H9 (cell line): ENCODE results near the gene SH3GL3. TPM values are rescaled to one million over a fixed set of nuclear protein-coding genes. Genes with fewer than 3 reads are reported as not detected.

Source experiments
- DNase-seq: peaks from one replicate; pipeline ENCODE4 v3.0.0-alpha.2; 2017
- H2AFZ ChIP-seq: one replicate; pipeline ENCODE4 v1.6.1; 2013; ENCODE audit warnings: mild to moderate bottlenecking, low read length, control low read depth, moderate library complexity
- H2AK5ac ChIP-seq: 2 replicates; pipeline ENCODE4 v1.6.1; 2013; ENCODE audit warnings: low read length, control low read depth, mixed read lengths; ENCODE audit not compliant: insufficient read length
- H2BK120ac ChIP-seq: one replicate; pipeline ENCODE4 v1.6.1; 2013; ENCODE audit warnings: low read depth, mild to moderate bottlenecking, low read length, control low read depth, inconsistent platforms; ENCODE audit not compliant: poor library complexity, severe bottlenecking
- H2BK12ac ChIP-seq: 2 replicates; pipeline ENCODE4 v1.6.1; 2013; ENCODE audit warnings: low read length, control low read depth, mixed read lengths, low read depth; ENCODE audit not compliant: insufficient read length
- H2BK15ac ChIP-seq: 2 replicates; pipeline ENCODE4 v1.6.1; 2013; ENCODE audit warnings: low read depth, low read length, control low read depth
- H2BK20ac ChIP-seq: one replicate; pipeline ENCODE4 v1.6.1; 2013; ENCODE audit warnings: low read depth, mild to moderate bottlenecking, low read length, control low read depth, inconsistent platforms; ENCODE audit not compliant: poor library complexity, severe bottlenecking
- H2BK5ac ChIP-seq: 2 replicates; pipeline ENCODE4 v1.6.1; 2013; ENCODE audit warnings: low read length, control low read depth, mixed read lengths; ENCODE audit not compliant: insufficient read length
- H3K14ac ChIP-seq: 2 replicates; pipeline ENCODE4 v1.6.1; 2013; ENCODE audit warnings: low read length, control low read depth; ENCODE audit not compliant: insufficient read depth
- H3K18ac ChIP-seq: 2 replicates; pipeline ENCODE4 v1.6.1; 2013; ENCODE audit warnings: low read depth, mild to moderate bottlenecking, mixed read lengths, low read length, control low read depth; ENCODE audit not compliant: insufficient read length
- H3K23ac ChIP-seq: 2 replicates; pipeline ENCODE4 v1.6.1; 2013; ENCODE audit warnings: low read length, control low read depth, mixed read lengths, low read depth; ENCODE audit not compliant: insufficient read length
- H3K23me2 ChIP-seq: 2 replicates; pipeline ENCODE4 v1.6.1; 2013; ENCODE audit warnings: low read depth, mild to moderate bottlenecking, mixed read lengths, low read length, control low read depth; ENCODE audit not compliant: insufficient read length, poor library complexity, severe bottlenecking
- H3K27ac ChIP-seq: 2 replicates; pipeline ENCODE4 v1.5.1; 2013; ENCODE audit warnings: low read length, control low read depth, mixed read lengths, low read depth; ENCODE audit not compliant: insufficient read length
- H3K27me3 ChIP-seq: 2 replicates; pipeline ENCODE4 v1.6.1; 2013; ENCODE audit warnings: low read length, control low read depth, inconsistent platforms; ENCODE audit not compliant: insufficient read depth
- H3K4ac ChIP-seq: 2 replicates; pipeline ENCODE4 v1.6.1; 2013; ENCODE audit warnings: low read depth, mild to moderate bottlenecking, control low read depth, inconsistent platforms, low read length, moderate library complexity
- H3K4me1 ChIP-seq: 2 replicates; pipeline ENCODE4 v1.6.1; 2013; ENCODE audit warnings: low read length, control low read depth, inconsistent platforms; ENCODE audit not compliant: insufficient read depth
- H3K4me2 ChIP-seq: 2 replicates; pipeline ENCODE4 v1.6.1; 2013; ENCODE audit warnings: low read length, control low read depth, mixed read lengths; ENCODE audit not compliant: insufficient read length, insufficient read depth
- H3K56ac ChIP-seq: 2 replicates; pipeline ENCODE4 v1.6.1; 2013; ENCODE audit warnings: low read depth, mild to moderate bottlenecking, mixed read lengths, low read length, control low read depth; ENCODE audit not compliant: insufficient read length
- H3K79me1 ChIP-seq: 2 replicates; pipeline ENCODE4 v1.6.1; 2013; ENCODE audit warnings: low read depth, mild to moderate bottlenecking, moderate library complexity, low read length, control low read depth, inconsistent platforms; ENCODE audit not compliant: insufficient read depth, poor library complexity, severe bottlenecking
- H3K79me2 ChIP-seq: 2 replicates; pipeline ENCODE4 v1.6.1; 2013; ENCODE audit warnings: low read length, control low read depth, inconsistent platforms; ENCODE audit not compliant: insufficient read depth
- H3K9ac ChIP-seq: 2 replicates; pipeline ENCODE4 v1.6.1; 2013; ENCODE audit warnings: low read length, control low read depth, mixed read lengths; ENCODE audit not compliant: insufficient read length; ENCODE audit errors: extremely low read depth
- H3K9me3 ChIP-seq: one replicate; pipeline ENCODE4 v1.6.1; 2013; ENCODE audit warnings: low read depth, low read length, inconsistent platforms; ENCODE audit not compliant: control insufficient read depth
- H3T11ph ChIP-seq: one replicate; pipeline ENCODE4 v1.6.1; 2013; ENCODE audit warnings: mild to moderate bottlenecking, low read length, control low read depth, inconsistent platforms
- H4K20me1 ChIP-seq: one replicate; pipeline ENCODE4 v1.6.1; 2013; ENCODE audit not compliant: control insufficient read depth, insufficient read length, insufficient read depth
- H4K5ac ChIP-seq: 2 replicates; pipeline ENCODE4 v1.6.1; 2013; ENCODE audit warnings: low read depth, mild to moderate bottlenecking, mixed read lengths, low read length, control low read depth; ENCODE audit not compliant: insufficient read length
- H4K8ac ChIP-seq: replicated peaks from 2 replicates; pipeline ENCODE4 v1.6.1; 2013; ENCODE audit warnings: low read length, control low read depth, mixed read lengths, low read depth; ENCODE audit not compliant: insufficient read length
- H4K91ac ChIP-seq: 2 replicates; pipeline ENCODE4 v1.6.1; 2013; ENCODE audit warnings: low read depth, mild to moderate bottlenecking, moderate library complexity, mixed read lengths, low read length, control low read depth; ENCODE audit not compliant: insufficient read length
- H3K27ac Mint-ChIP-seq, 3 experiments: 2 replicates in 2 of 3; 3 replicates in 1 of 3; pipeline ENCODE4 v1.8.0; 2020 to 2021; ENCODE audit warnings: mixed read lengths in 3 of 3, mild to moderate bottlenecking in 1 of 3, moderate library complexity in 1 of 3
- H3K27me3 Mint-ChIP-seq: 2 replicates; pipeline ENCODE4 v1.8.0; 2021; ENCODE audit warnings: low read depth, mild to moderate bottlenecking, moderate library complexity, mixed read lengths
- H3K36me3 Mint-ChIP-seq, 3 experiments: 2 replicates in 2 of 3; 3 replicates in 1 of 3; pipeline ENCODE4 v1.8.0; 2020 to 2021; ENCODE audit warnings: low read depth in 3 of 3, mixed read lengths in 3 of 3; ENCODE audit not compliant: insufficient read depth in 1 of 3
- H3K4me1 Mint-ChIP-seq, 2 experiments: 2 replicates each; pipeline ENCODE4 v1.8.0; 2020; ENCODE audit warnings: mixed read lengths in 2 of 2
- H3K4me3 Mint-ChIP-seq, 2 experiments: 2 replicates in 1 of 2; 3 replicates in 1 of 2; pipeline ENCODE4 v1.8.0; 2020 to 2021; ENCODE audit warnings: mild to moderate bottlenecking in 2 of 2, mixed read lengths in 2 of 2, moderate library complexity in 1 of 2
- H3K9me3 Mint-ChIP-seq, 2 experiments: 2 replicates in 1 of 2; 3 replicates in 1 of 2; pipeline ENCODE4 v1.8.0; 2020; ENCODE audit warnings: mild to moderate bottlenecking in 2 of 2, mixed read lengths in 2 of 2, moderate library complexity in 1 of 2
- WGBS: extraction: QIAGEN DNeasy Blood & Tissue Kit; methylation state at CpG from one replicate; pipeline ENCODE4 v1.1.7; 2013; ENCODE audit warnings: missing lambda C conversion rate, low lambda C conversion rate, mixed read lengths; ENCODE audit not compliant: insufficient read length; ENCODE audit errors: extremely low coverage; 5-methylcytosine and 5-hydroxymethylcytosine counted together
- total RNA-seq: library from RNA; stranded (reverse); gene quantifications from 2 replicates; pipeline ENCODE4 v1.2.1, GENCODE V29; 2021
- TF ChIP-seq, protein P1 (sequence below): fragments of 200-600 bp; sonication (generic); conservative IDR thresholded peaks from 3 replicates; pipeline ENCODE4 v1.8.0; 2021; ENCODE audit warnings: antibody characterized with exemption, mild to moderate bottlenecking

The SH3GL3 gene
- total RNA-seq, 1 experiment from 2014 or later: 11.2 TPM

DNA sequence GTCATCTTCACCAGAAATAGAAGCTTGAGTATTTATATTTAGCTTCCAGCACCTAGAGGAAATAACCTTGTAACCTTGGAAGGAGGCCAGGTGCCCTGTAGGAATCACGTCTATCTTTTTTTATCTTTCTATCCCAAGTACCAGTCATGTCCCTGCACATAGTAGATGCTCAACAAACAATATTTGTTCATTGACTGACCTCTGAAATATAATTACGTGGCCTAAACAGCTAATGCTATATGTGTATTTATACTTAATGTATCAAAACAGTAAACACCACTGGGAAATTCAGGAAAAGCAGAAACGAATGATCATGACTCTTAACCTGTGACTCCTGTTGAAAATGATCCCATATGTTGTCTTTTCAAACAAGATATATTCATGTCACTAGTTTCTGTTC lies 108.9 kb downstream of the SH3GL3 start:
- no peak overlapping the region for H3K4me3 Mint-ChIP-seq
- Histone ChIP-seq H2BK5ac (no peak overlapping the region), H4K91ac (no peak overlapping the region), H3K23ac (no peak overlapping the region), H3K4ac (no peak overlapping the region), H2BK12ac (no peak overlapping the region), H2AK5ac (no peak overlapping the region), H2AFZ (no peak overlapping the region), H2BK20ac (no peak overlapping the region), H3T11ph (no peak overlapping the region), H3K27me3 (no peaks in the 10 kb centered on the region), H3K79me1 (peaks cover 4% of the 10 kb centered on the region), H3K56ac (no peak overlapping the region), H3K4me2 (no peak overlapping the region), H3K14ac (no peak overlapping the region), H4K5ac (no peak overlapping the region), H4K20me1 (no peaks in the 10 kb centered on the region), H3K18ac (no peak overlapping the region), H2BK15ac (no peak overlapping the region), H3K4me1 (no peaks in the 10 kb centered on the region; the same call in 1 of the 2 replicates), H3K79me2 (no peaks in the 10 kb centered on the region; the same call in 1 of the 2 replicates), H3K9me3 (no peaks in the 10 kb centered on the region), H4K8ac (no peak overlapping the region), H3K9ac (no peak overlapping the region), H3K23me2 (no peaks in the 10 kb centered on the region), H2BK120ac (no peak overlapping the region), H3K27ac (no peak overlapping the region)
- H3K9me3 Mint-ChIP-seq: peaks cover 0 to 2% of the 10 kb centered on the region in 2 experiments; a peak in 1 of 5 replicates
- H3K4me1 Mint-ChIP-seq: 0 out of 4 replicates have a peak, but pooled peaks cover 0 to 2% of the 10 kb centered on the region in 2 experiments
- no CpG with 5 or more reads among the region's 3 CpGs for WGBS
- no peak overlapping the region for H3K27ac Mint-ChIP-seq
- H3K27me3 Mint-ChIP-seq: no peaks in the 10 kb centered on the region
- DNase-seq: no peak
- TF ChIP-seq, protein P1, sequence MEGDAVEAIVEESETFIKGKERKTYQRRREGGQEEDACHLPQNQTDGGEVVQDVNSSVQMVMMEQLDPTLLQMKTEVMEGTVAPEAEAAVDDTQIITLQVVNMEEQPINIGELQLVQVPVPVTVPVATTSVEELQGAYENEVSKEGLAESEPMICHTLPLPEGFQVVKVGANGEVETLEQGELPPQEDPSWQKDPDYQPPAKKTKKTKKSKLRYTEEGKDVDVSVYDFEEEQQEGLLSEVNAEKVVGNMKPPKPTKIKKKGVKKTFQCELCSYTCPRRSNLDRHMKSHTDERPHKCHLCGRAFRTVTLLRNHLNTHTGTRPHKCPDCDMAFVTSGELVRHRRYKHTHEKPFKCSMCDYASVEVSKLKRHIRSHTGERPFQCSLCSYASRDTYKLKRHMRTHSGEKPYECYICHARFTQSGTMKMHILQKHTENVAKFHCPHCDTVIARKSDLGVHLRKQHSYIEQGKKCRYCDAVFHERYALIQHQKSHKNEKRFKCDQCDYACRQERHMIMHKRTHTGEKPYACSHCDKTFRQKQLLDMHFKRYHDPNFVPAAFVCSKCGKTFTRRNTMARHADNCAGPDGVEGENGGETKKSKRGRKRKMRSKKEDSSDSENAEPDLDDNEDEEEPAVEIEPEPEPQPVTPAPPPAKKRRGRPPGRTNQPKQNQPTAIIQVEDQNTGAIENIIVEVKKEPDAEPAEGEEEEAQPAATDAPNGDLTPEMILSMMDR: no peak
- H3K36me3 Mint-ChIP-seq: peaks cover 0 to 3% (median 2%) of the 10 kb centered on the region in 3 experiments; a peak in 1 of 7 replicates
